Esophagus squamous epithelium (tissue), 4 donors: Measurements from ENCODE around the gene SERPINB11.

Source experiments
- POLR2A ChIP-seq, 4 donors: fragments of 450-650 bp; IDR thresholded peaks; one replicate each; pipeline ENCODE4 v1.6.1; 2017; ENCODE audit warnings: antibody characterized with exemption in 4 of 4, mild to moderate bottlenecking in 4 of 4, moderate library complexity in 3 of 4
- TF ChIP-seq, protein P1 (sequence below), 6 experiments: fragments of 450-650 bp in 4 of 6; fragments of 200-600 bp in 2 of 6; sonication (generic) in 2 of 6; IDR thresholded peaks; one replicate each; pipeline ENCODE4 v1.5.1; 2016 to 2019; ENCODE audit warnings: antibody characterized with exemption in 6 of 6, mild to moderate bottlenecking in 4 of 6, moderate library complexity in 4 of 6

DNA sequence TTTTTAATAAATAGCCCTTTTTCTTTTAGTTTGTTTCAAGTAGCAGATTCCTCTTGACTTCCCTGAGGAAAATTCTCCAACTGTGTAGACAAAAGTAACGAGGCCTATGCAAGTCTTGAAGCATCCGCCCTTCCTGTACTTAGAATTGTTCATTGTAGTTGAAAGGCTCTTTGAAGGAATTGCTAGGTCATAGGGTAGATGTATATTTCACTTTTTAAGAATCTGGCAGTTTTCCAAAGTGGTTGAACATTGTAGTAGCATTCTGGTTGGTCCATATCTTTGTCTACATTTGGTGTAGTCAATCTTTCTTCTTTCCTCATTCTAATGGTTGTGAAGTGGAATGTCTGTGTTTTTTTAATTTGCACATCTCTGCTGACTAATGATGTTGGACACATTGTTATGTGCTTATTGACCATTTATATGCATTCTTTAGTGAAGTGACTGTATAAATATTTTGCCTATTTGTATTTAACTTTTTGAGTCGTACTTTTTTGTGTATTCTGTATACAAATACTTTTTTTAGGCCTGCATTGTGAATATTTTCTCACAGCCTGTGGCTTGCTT is 5.6 kb upstream of the SERPINB11 start:
- TF ChIP-seq, protein P1, sequence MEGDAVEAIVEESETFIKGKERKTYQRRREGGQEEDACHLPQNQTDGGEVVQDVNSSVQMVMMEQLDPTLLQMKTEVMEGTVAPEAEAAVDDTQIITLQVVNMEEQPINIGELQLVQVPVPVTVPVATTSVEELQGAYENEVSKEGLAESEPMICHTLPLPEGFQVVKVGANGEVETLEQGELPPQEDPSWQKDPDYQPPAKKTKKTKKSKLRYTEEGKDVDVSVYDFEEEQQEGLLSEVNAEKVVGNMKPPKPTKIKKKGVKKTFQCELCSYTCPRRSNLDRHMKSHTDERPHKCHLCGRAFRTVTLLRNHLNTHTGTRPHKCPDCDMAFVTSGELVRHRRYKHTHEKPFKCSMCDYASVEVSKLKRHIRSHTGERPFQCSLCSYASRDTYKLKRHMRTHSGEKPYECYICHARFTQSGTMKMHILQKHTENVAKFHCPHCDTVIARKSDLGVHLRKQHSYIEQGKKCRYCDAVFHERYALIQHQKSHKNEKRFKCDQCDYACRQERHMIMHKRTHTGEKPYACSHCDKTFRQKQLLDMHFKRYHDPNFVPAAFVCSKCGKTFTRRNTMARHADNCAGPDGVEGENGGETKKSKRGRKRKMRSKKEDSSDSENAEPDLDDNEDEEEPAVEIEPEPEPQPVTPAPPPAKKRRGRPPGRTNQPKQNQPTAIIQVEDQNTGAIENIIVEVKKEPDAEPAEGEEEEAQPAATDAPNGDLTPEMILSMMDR (IDR thresholded peaks at IDR 0.05) = no peak
- TF ChIP-seq POLR2A (IDR thresholded peaks at IDR 0.05) = no peak
